A549 (cell line): ENCODE measurements around the gene GRID1. TPM values are rescaled to one million over a fixed set of nuclear protein-coding genes. Genes with fewer than 3 reads are reported as not detected.

Source experiments
- ATAC-seq, 2 experiments: fragments of 200-7000 bp in 1 of 2; fragments of >200 bp in 1 of 2; cut with Nextera tagmentation in 1 of 2; cut with Tn5 transposase in 1 of 2; 3 replicates each; pipeline versions ENCODE4 v1.8.0 to v1.9.1; 2018 to 2020; ENCODE audit warnings: mild to moderate bottlenecking in 1 of 2, moderate library complexity in 1 of 2
- CTCF ChIA-PET: fragments of 300-600 bp; sonication (Branson Sonifier 250); formaldehyde crosslinking; extraction: SDS; loops from one replicate; lab custom pipeline; 2021; ENCODE audit warnings: antibody characterized with exemption, inconsistent platforms; lab: Yijun Ruan, JAX
- POLR2A ChIA-PET: fragments of 350-600 bp; formaldehyde crosslinking; extraction: SDS; loops from one replicate; lab custom pipeline; 2021; ENCODE audit warnings: antibody characterized with exemption, inconsistent platforms; lab: Yijun Ruan, JAX
- DNase-seq, 2 experiments: peaks; one replicate each; pipeline versions ENCODE4 v3.0.0 to v3.0.0-alpha.2; 2011 to 2016; ENCODE audit warnings: low read depth in 1 of 2, low spot score in 1 of 2
- FAIRE-seq: peaks from 2 replicates; lab custom pipeline; 2011; peaks lifted over from hg19 to GRCh38; lab: Jason Lieb, UNC
- H3K27ac ChIP-seq, 2 experiments: fragments of >200 bp; sonication (Bioruptor Twin); formaldehyde crosslinking; 3 replicates each; pipeline ENCODE4 v1.5.1; 2016 to 2017
- H3K4me1 ChIP-seq: fragments of >200 bp; sonication (Bioruptor Twin); formaldehyde crosslinking; 3 replicates; pipeline ENCODE4 v1.6.1; 2016
- H3K4me2 ChIP-seq: fragments of >200 bp; sonication (Bioruptor Twin); formaldehyde crosslinking; 3 replicates; pipeline ENCODE4 v1.6.1; 2016
- H3K4me3 ChIP-seq: fragments of >200 bp; sonication (Bioruptor Twin); formaldehyde crosslinking; 3 replicates; pipeline ENCODE4 v1.5.1; 2016
- H3K9me3 ChIP-seq: fragments of >200 bp; sonication (Bioruptor Twin); formaldehyde crosslinking; 3 replicates; pipeline ENCODE4 v1.6.1; 2016
- BCL3 ChIP-seq: fragments of >200 bp; sonication (Bioruptor Twin); formaldehyde crosslinking; IDR thresholded peaks from 3 replicates; pipeline ENCODE4 v1.6.1; 2016
- CBX2 ChIP-seq: fragments of 200-600 bp; sonication (generic); IDR thresholded peaks from 2 replicates; pipeline ENCODE4 v1.6.1; 2016; ENCODE audit warnings: low read depth, mild to moderate bottlenecking, borderline replicate concordance
- CBX8 ChIP-seq: fragments of 200-600 bp; sonication (generic); IDR thresholded peaks from 2 replicates; pipeline ENCODE4 v1.6.1; 2016
- CTCF ChIP-seq: fragments of >200 bp; sonication (Bioruptor Twin); formaldehyde crosslinking; IDR thresholded peaks from 3 replicates; pipeline ENCODE4 v1.5.1; 2016
- FOXS1 ChIP-seq: fragments of 250-450 bp; sonication (Bioruptor Pico); IDR thresholded peaks from 2 replicates; pipeline ENCODE4 v1.5.0; 2020; ENCODE audit warnings: mild to moderate bottlenecking, moderate library complexity
- GATA3 ChIP-seq: IDR thresholded peaks from 2 replicates; pipeline ENCODE4 v1.6.1; 2012; ENCODE audit warnings: borderline replicate concordance
- HES2 ChIP-seq: fragments of >200 bp; sonication (Bioruptor Twin); formaldehyde crosslinking; IDR thresholded peaks from 2 replicates; pipeline ENCODE4 v1.6.1; 2016
- HOXA7 ChIP-seq: fragments of 250-450 bp; sonication (Bioruptor Pico); IDR thresholded peaks from 2 replicates; pipeline ENCODE4 v1.5.0; 2020; ENCODE audit warnings: mild to moderate bottlenecking, moderate library complexity
- HOXB13 ChIP-seq: fragments of 250-450 bp; sonication (Bioruptor Pico); IDR thresholded peaks from 2 replicates; pipeline ENCODE4 v1.5.0; 2020; ENCODE audit warnings: low read depth, mild to moderate bottlenecking, moderate library complexity
- MAZ ChIP-seq: fragments of 150-350 bp; IDR thresholded peaks from 2 replicates; pipeline ENCODE4 v1.6.1; 2014; ENCODE audit warnings: antibody characterized with exemption, low read depth, low read length, borderline replicate concordance
- PBX3 ChIP-seq: IDR thresholded peaks from 2 replicates; pipeline ENCODE4 v1.6.1; 2012
- RAD21 ChIP-seq, 2 experiments: fragments of >200 bp in 1 of 2; sonication (Bioruptor Twin) in 1 of 2; formaldehyde crosslinking in 1 of 2; IDR thresholded peaks in 1 of 2; conservative IDR thresholded peaks in 1 of 2; 2 replicates in 1 of 2; 3 replicates in 1 of 2; pipeline ENCODE4 v1.6.1; 2012 to 2018; ENCODE audit warnings: inconsistent platforms in 1 of 2
- RNF2 ChIP-seq: fragments of 200-600 bp; sonication (generic); IDR thresholded peaks from 2 replicates; pipeline ENCODE4 v1.6.1; 2016; ENCODE audit warnings: low read depth, mild to moderate bottlenecking, antibody characterized with exemption, moderate library complexity, borderline replicate concordance
- SREBF2 ChIP-seq: fragments of 450-650 bp; IDR thresholded peaks from 2 replicates; pipeline ENCODE4 v1.6.1; 2014; ENCODE audit warnings: mild to moderate bottlenecking, moderate library complexity
- ZNF302 ChIP-seq: fragments of 250-450 bp; sonication (Bioruptor Pico); IDR thresholded peaks from 2 replicates; pipeline ENCODE4 v1.9.0; 2021; ENCODE audit warnings: inconsistent platforms, mild to moderate bottlenecking, moderate library complexity
- ZSCAN20 ChIP-seq: fragments of 250-450 bp; sonication (Bioruptor Pico); IDR thresholded peaks from 2 replicates; pipeline ENCODE4 v1.8.0; 2022; ENCODE audit warnings: mild to moderate bottlenecking, moderate library complexity
- WGBS: methylation state at CpG from one replicate; pipeline ENCODE4 v1.1.6; 2017; ENCODE audit errors: missing lambda C conversion rate; 5-methylcytosine and 5-hydroxymethylcytosine counted together
- polyA plus RNA-seq, 4 experiments: library from polyadenylated mRNA; depleted of rRNA in 3 of 4; stranded (reverse); fragments of >200 nt; fragmentation: RNase III in 1 of 4; extraction: RNeasy Plus Mini Kit Qiagen cat#74134 plus additional on column Dnase treatment in 1 of 4; gene quantifications; 2 replicates in 3 of 4; 3 replicates in 1 of 4; pipeline ENCODE4 v1.2.3, GENCODE V29; 2011 to 2017
- TF ChIP-seq, protein P1 (sequence below): IDR thresholded peaks from 2 replicates; pipeline ENCODE4 v1.6.1; 2012; ENCODE audit warnings: low read depth, borderline replicate concordance

The GRID1 gene
- polyA plus RNA-seq, 2 of the 4 experiments (the other 2 are of a cell fraction) = 0.14 to 0.30 TPM

- no peak for TF ChIP-seq BCL3
- no peak for TF ChIP-seq MAZ
- no peak for TF ChIP-seq SREBF2
Observed at GRCh38 chr10:86349940-86350630, 16.5 kb downstream of the GRID1 start (continued).

DNA sequence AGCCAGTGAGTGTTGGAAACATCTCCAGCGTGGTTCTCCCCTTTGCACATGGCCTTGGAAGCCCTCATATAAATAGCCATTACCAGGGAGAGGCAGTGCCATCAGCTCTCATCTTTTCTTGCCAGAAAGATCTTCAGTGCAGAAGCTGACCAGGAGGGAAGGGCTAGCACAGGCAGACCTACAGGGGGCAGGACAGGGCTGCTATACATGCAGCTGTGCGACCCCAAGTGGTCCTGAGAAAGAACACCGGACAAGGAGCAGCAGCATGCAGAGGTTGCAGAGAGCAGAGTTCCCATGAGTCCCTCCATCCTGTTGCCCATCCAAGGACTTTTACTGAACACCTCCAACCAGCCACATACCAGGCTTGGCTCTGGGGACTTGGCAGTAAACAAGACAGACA lies 17.1 kb downstream of the GRID1 start:
- DNase-seq = peak; percentile 52 to 64
- Histone ChIP-seq H3K27ac (no peak overlapping the region), H3K4me1 (peaks cover 27% of the 10 kb centered on the region), H3K4me2 (no peak overlapping the region)
- POLR2A ChIA-PET = no interaction called here
- WGBS = 22% methylated on average over 3 of the region's 3 CpGs
- FAIRE-seq = no peak
- TF ChIP-seq CBX2 (no peak), RAD21 (conservative IDR thresholded peaks at IDR 0.05 in 1 of 2, IDR thresholded peaks at IDR 0.05 in 1 of 2) (peak in 1 of 2 experiments; percentile 39; a peak in 2 of 5 replicates), CTCF (peak; percentile 25; the same call in 2 of the 3 replicates)
- TF ChIP-seq, all 56 proteins: peak for 2
- Histone ChIP-seq H3K4me3 (no peak overlapping the region), H3K9me3 (no peaks in the 10 kb centered on the region)
- CTCF ChIA-PET = interaction anchor here (1.2 to 4.9 kb wide), 6 partner anchors 13 to 1736 kb away, joined by 3 to 53 read pairs (median 4); no protein-coding TSS in a partner anchor
- peak; percentile 30 to 80; a peak in 4 of 6 replicates for ATAC-seq

GRCh38 chr10:86348321-86349210 lies 18.0 kb downstream of the GRID1 start:
- TF ChIP-seq CTCF (peak; percentile 20; the same call in 1 of the 3 replicates), FOXS1 (CRISPR knock-in tag) (no peak), RAD21 (conservative IDR thresholded peaks at IDR 0.05 in 1 of 2, IDR thresholded peaks at IDR 0.05 in 1 of 2) (peak in 1 of 2 experiments; percentile 41; a peak in 2 of 5 replicates)
- DNase-seq (no peak), ATAC-seq (peak; percentile 39 to 65; a peak in 4 of 6 replicates), FAIRE-seq (no peak)
- Histone ChIP-seq H3K27ac (no peak overlapping the region), H3K4me1 (peaks cover 27% of the 10 kb centered on the region), H3K4me2 (no peak overlapping the region), H3K4me3 (no peak overlapping the region), H3K9me3 (no peaks in the 10 kb centered on the region)
- ChIA-PET POLR2A (no interaction called here), CTCF (interaction anchor here (1.0 to 4.9 kb wide), 7 partner anchors 14 to 1735 kb away, joined by 3 to 53 read pairs (median 4); no protein-coding TSS in a partner anchor)
- 83% methylated on average over 19 of the region's 23 CpGs for WGBS

DNA sequence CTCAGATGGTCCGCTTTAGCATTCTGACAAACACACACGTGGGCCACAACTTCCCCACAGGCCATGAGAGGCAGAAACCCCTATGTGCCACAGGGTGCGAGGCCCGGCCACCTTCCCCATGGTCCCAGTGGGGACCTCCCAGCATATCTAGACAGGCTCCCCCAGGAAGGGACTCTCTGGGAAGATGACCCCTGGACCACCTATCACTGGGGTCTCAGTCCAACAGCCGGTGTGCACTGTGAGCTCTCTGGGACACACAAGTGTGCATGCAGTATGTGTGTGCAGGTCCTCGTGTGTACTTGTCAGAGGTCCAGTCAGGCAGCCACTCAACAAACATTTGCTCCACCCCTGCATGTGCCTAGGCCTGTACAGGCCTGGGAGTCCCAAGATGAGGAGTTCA lies 18.7 kb downstream of the GRID1 start:
- 88% methylated on average over 6 of the region's 6 CpGs for WGBS
- ChIA-PET POLR2A (no interaction called here), CTCF (interaction anchor here (1.0 to 2.3 kb wide), 3 partner anchors 86 to 1734 kb away, joined by 3 to 6 read pairs (median 5); no protein-coding TSS in a partner anchor)
- H3K27ac ChIP-seq = no peak overlapping the region; a peak in 1 of 6 replicates
- DNase-seq = no peak
- H3K4me1 ChIP-seq = peaks cover 27% of the 10 kb centered on the region
- no peak for ATAC-seq
- H3K9me3 ChIP-seq = no peaks in the 10 kb centered on the region
- no peak for FAIRE-seq
- H3K4me3 ChIP-seq = no peak overlapping the region
- H3K4me2 ChIP-seq = no peak overlapping the region
- TF ChIP-seq HES2 = no peak
- TF ChIP-seq, protein P1, sequence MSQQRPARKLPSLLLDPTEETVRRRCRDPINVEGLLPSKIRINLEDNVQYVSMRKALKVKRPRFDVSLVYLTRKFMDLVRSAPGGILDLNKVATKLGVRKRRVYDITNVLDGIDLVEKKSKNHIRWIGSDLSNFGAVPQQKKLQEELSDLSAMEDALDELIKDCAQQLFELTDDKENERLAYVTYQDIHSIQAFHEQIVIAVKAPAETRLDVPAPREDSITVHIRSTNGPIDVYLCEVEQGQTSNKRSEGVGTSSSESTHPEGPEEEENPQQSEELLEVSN = no peak
- TF ChIP-seq CBX8 = no peak
- no peak for TF ChIP-seq RNF2
- TF ChIP-seq MAZ = no peak
- TF ChIP-seq HOXB13 (CRISPR knock-in tag) = no peak
- TF ChIP-seq ZSCAN20 (CRISPR knock-in tag) = no peak
- no peak for TF ChIP-seq BCL3
- TF ChIP-seq ZNF302 (CRISPR knock-in tag) = no peak
- no peak for TF ChIP-seq HOXA7 (CRISPR knock-in tag)
- TF ChIP-seq PBX3 = no peak
- TF ChIP-seq GATA3 = no peak
